ENCODE measurements around the gene NIPAL3.

DNA sequence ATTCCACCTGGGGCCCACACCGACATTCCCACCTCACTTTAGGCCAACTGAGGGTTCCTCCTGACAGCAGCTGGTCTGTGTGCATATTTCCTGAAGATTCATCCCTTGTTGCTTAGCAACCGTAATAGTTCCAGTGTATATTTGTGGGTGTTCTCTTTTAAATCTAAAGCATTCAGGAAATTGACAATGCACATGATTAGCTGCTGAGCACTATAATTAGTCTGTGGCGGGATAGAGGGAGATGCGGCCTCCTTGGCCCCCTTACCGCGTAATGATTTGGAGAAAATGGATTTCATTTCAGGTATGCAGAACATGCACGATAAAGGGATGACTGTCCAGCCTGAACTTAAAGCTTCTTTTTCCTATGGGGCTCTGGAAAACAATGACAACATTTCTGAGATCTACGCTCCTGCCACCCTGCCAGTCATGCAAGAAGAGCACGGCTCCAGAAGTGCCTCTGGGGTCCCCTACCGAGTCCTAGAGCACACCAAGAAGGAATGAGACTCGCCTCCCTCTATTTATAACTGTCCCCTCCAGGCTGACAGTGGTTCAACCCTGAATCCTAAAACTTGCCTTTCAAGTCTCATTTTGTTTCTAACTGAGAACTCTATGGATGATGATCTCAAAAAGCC, 53.2 kb downstream of the NIPAL3 start:
- TF ChIP-seq EP300 (IDR thresholded peaks at IDR 0.05) (no peak), POLR2A (IDR thresholded peaks at IDR 0.05) (no peak)
- TF ChIP-seq, protein P1, sequence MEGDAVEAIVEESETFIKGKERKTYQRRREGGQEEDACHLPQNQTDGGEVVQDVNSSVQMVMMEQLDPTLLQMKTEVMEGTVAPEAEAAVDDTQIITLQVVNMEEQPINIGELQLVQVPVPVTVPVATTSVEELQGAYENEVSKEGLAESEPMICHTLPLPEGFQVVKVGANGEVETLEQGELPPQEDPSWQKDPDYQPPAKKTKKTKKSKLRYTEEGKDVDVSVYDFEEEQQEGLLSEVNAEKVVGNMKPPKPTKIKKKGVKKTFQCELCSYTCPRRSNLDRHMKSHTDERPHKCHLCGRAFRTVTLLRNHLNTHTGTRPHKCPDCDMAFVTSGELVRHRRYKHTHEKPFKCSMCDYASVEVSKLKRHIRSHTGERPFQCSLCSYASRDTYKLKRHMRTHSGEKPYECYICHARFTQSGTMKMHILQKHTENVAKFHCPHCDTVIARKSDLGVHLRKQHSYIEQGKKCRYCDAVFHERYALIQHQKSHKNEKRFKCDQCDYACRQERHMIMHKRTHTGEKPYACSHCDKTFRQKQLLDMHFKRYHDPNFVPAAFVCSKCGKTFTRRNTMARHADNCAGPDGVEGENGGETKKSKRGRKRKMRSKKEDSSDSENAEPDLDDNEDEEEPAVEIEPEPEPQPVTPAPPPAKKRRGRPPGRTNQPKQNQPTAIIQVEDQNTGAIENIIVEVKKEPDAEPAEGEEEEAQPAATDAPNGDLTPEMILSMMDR (IDR thresholded peaks at IDR 0.05) = no peak
